Thyroid gland (tissue), 4 donors: ENCODE data around the gene METTL18.

Source experiments
- POLR2A ChIP-seq, 2 donors: fragments of 450-650 bp; IDR thresholded peaks; one replicate each; pipeline ENCODE4 v1.6.1; 2017; ENCODE audit warnings: antibody characterized with exemption in 2 of 2, mild to moderate bottlenecking in 2 of 2, moderate library complexity in 1 of 2
- TF ChIP-seq, protein P1 (sequence below), 6 experiments: fragments of 200-600 bp in 3 of 6; fragments of 450-650 bp in 3 of 6; sonication (generic) in 3 of 6; IDR thresholded peaks; one replicate each; pipeline ENCODE4 v1.5.1; 2016 to 2019; ENCODE audit warnings: antibody characterized with exemption in 6 of 6, mild to moderate bottlenecking in 2 of 6, inconsistent platforms in 1 of 6, moderate library complexity in 1 of 6

DNA sequence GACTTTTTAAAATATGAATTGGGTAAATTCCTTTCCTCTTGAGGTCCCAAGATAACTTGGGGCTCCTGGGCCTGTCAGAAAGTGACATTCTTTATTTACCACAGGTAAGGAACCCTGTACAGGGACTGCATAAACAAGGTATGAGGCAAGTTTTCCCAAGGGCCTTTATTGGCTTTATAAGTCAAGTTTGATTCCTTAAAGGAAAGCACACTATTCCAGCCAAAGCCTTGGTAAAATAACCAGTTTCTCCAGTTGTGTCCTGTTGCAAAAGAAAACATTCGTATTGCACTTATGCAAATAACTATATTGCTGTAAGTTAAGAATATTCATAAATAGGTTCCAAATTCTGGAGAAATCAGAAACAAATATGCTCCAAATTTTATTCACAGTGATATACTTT, 21.9 kb upstream of the METTL18 start:
- TF ChIP-seq POLR2A (IDR thresholded peaks at IDR 0.05), result no peak
- TF ChIP-seq, protein P1, sequence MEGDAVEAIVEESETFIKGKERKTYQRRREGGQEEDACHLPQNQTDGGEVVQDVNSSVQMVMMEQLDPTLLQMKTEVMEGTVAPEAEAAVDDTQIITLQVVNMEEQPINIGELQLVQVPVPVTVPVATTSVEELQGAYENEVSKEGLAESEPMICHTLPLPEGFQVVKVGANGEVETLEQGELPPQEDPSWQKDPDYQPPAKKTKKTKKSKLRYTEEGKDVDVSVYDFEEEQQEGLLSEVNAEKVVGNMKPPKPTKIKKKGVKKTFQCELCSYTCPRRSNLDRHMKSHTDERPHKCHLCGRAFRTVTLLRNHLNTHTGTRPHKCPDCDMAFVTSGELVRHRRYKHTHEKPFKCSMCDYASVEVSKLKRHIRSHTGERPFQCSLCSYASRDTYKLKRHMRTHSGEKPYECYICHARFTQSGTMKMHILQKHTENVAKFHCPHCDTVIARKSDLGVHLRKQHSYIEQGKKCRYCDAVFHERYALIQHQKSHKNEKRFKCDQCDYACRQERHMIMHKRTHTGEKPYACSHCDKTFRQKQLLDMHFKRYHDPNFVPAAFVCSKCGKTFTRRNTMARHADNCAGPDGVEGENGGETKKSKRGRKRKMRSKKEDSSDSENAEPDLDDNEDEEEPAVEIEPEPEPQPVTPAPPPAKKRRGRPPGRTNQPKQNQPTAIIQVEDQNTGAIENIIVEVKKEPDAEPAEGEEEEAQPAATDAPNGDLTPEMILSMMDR (IDR thresholded peaks at IDR 0.05), result no peak
